Measurements from ENCODE around the gene MED12.

DNA sequence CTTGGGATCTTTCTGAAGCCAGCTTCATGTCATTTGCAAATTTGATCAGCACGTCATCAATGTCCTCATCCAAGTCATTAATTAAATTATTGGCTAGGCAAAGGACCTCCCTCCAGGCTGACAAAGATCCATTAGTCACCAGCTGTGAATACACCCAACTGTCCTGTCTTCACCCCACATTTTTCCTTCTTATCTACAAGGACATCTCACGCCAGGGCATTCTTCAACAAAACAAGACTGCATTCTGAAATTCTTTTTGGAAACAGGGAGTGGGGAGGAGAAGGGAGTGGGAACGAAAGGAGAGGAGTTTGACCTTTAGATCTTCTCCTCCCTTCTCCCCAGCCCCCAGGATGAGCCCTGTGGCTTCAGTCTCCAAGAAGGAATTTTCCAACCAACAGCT, 58.9 kb downstream of the MED12 start:
- TF ChIP-seq, protein P1, sequence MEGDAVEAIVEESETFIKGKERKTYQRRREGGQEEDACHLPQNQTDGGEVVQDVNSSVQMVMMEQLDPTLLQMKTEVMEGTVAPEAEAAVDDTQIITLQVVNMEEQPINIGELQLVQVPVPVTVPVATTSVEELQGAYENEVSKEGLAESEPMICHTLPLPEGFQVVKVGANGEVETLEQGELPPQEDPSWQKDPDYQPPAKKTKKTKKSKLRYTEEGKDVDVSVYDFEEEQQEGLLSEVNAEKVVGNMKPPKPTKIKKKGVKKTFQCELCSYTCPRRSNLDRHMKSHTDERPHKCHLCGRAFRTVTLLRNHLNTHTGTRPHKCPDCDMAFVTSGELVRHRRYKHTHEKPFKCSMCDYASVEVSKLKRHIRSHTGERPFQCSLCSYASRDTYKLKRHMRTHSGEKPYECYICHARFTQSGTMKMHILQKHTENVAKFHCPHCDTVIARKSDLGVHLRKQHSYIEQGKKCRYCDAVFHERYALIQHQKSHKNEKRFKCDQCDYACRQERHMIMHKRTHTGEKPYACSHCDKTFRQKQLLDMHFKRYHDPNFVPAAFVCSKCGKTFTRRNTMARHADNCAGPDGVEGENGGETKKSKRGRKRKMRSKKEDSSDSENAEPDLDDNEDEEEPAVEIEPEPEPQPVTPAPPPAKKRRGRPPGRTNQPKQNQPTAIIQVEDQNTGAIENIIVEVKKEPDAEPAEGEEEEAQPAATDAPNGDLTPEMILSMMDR (IDR thresholded peaks at IDR 0.05), result no peak
- no peak for TF ChIP-seq POLR2A (IDR thresholded peaks at IDR 0.05)
